PC-9 (cell line): Measurements from ENCODE around the gene ZMYND15.

Experiments
- EZH2 ChIP-seq: fragments of 200-600 bp; sonication (generic); IDR thresholded peaks from 2 replicates; pipeline ENCODE4 v1.8.0; 2017; ENCODE audit warnings: antibody characterized with exemption, low read depth
- TF ChIP-seq, protein P1 (sequence below): fragments of 200-600 bp; sonication (generic); conservative IDR thresholded peaks from 2 replicates; pipeline ENCODE4 v1.6.1; 2017; ENCODE audit warnings: mixed run types, antibody characterized with exemption, mild to moderate bottlenecking, moderate library complexity

GRCh38 chr17:4789701-4789950, 50.0 kb downstream of the ZMYND15 start:
- TF ChIP-seq, protein P1, sequence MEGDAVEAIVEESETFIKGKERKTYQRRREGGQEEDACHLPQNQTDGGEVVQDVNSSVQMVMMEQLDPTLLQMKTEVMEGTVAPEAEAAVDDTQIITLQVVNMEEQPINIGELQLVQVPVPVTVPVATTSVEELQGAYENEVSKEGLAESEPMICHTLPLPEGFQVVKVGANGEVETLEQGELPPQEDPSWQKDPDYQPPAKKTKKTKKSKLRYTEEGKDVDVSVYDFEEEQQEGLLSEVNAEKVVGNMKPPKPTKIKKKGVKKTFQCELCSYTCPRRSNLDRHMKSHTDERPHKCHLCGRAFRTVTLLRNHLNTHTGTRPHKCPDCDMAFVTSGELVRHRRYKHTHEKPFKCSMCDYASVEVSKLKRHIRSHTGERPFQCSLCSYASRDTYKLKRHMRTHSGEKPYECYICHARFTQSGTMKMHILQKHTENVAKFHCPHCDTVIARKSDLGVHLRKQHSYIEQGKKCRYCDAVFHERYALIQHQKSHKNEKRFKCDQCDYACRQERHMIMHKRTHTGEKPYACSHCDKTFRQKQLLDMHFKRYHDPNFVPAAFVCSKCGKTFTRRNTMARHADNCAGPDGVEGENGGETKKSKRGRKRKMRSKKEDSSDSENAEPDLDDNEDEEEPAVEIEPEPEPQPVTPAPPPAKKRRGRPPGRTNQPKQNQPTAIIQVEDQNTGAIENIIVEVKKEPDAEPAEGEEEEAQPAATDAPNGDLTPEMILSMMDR = no peak
- TF ChIP-seq EZH2 = no peak
